Hypothalamus (tissue), 51 donors: Measurements from ENCODE around the gene MYO3B.
"Not testable (repeated sequence)": the region's sequence is repeated elsewhere in the genome, so short reads cannot be mapped to it uniquely, and the experiment has no call there.

Source experiments
- DNase-seq, 51 donors: peaks; one replicate each; lab custom pipeline; 2025; lab: John Stamatoyannopoulos, UW

Gene MYO3B

GRCh38 chr2:170525566-170525900, 347.6 kb downstream of the MYO3B start:
- peak in 11 of 51 donors; percentile 2 to 56 (median 23) for DNase-seq

- DNase-seq = peak in 24 of 51 donors; percentile 1 to 45 (median 14)
Observed at GRCh38 chr2:170530284-170530745, 352.4 kb downstream of the MYO3B start.

- no peak for DNase-seq
Observed at GRCh38 chr2:170530803-170531564, 353.0 kb downstream of the MYO3B start.

GRCh38 chr2:170531876-170532275, 353.9 kb downstream of the MYO3B start:
- DNase-seq = no peak

- DNase-seq = no peak
Observed at GRCh38 chr2:170533156-170533555, 355.2 kb downstream of the MYO3B start.

GRCh38 chr2:170535552-170535951, 357.6 kb downstream of the MYO3B start:
- DNase-seq = no peak

- DNase-seq = no peak
Observed at GRCh38 chr2:170544817-170545216, 366.9 kb downstream of the MYO3B start.

GRCh38 chr2:170548304-170548703, 370.4 kb downstream of the MYO3B start:
- DNase-seq = no peak

GRCh38 chr2:170550501-170550900, 372.6 kb downstream of the MYO3B start:
- no peak for DNase-seq

- DNase-seq = not testable (repeated sequence)
Observed at GRCh38 chr2:170551899-170552298, 374.0 kb downstream of the MYO3B start.

GRCh38 chr2:170553748-170554147, 375.8 kb downstream of the MYO3B start:
- no peak for DNase-seq

- peak in 2 of 51 donors; percentile 2 to 14 for DNase-seq
Observed at GRCh38 chr2:170554278-170554955, 376.5 kb downstream of the MYO3B start.

GRCh38 chr2:170562928-170563327, 385.0 kb downstream of the MYO3B start:
- no peak for DNase-seq

GRCh38 chr2:170563401-170563800, 385.5 kb downstream of the MYO3B start:
- DNase-seq = no peak

- DNase-seq = no peak
Observed at GRCh38 chr2:170566138-170566537, 388.2 kb downstream of the MYO3B start.

GRCh38 chr2:170567429-170567828, 389.5 kb downstream of the MYO3B start:
- no peak for DNase-seq

GRCh38 chr2:170568511-170568910, 390.6 kb downstream of the MYO3B start:
- DNase-seq = no peak

GRCh38 chr2:170571612-170572011, 393.7 kb downstream of the MYO3B start:
- DNase-seq = no peak

GRCh38 chr2:170573671-170574070, 395.7 kb downstream of the MYO3B start:
- DNase-seq = no peak

- DNase-seq = no peak
Observed at GRCh38 chr2:170576296-170576695, 398.3 kb downstream of the MYO3B start.

- DNase-seq = no peak
Observed at GRCh38 chr2:170577356-170577755, 399.4 kb downstream of the MYO3B start.

- peak in 21 of 51 donors; percentile 0 to 60 (median 17) for DNase-seq
Observed at GRCh38 chr2:170578606-170579005, 400.7 kb downstream of the MYO3B start.
